HG03159 (cell line): ENCODE measurements around the gene RAB11B.
"Not testable (repeated sequence)": the region's sequence is repeated elsewhere in the genome, so short reads cannot be mapped to it uniquely, and the experiment has no call there.

Source experiments
- ATAC-seq: cut with Tn5 transposase; IDR thresholded peaks from one replicate; pipeline ENCODE4 v1.9.1; 2021; ENCODE audit warnings: mild to moderate bottlenecking, moderate library complexity; ENCODE audit not compliant: unreplicated experiment

Gene RAB11B

GRCh38 chr19:8425331-8425730 lies 35.2 kb downstream of the RAB11B start:
- not testable (repeated sequence) for ATAC-seq

- no peak for ATAC-seq
Measured at GRCh38 chr19:8426283-8426682, 36.1 kb downstream of the RAB11B start.

- no peak for ATAC-seq
Measured at GRCh38 chr19:8429044-8429443, 38.9 kb downstream of the RAB11B start.

DNA sequence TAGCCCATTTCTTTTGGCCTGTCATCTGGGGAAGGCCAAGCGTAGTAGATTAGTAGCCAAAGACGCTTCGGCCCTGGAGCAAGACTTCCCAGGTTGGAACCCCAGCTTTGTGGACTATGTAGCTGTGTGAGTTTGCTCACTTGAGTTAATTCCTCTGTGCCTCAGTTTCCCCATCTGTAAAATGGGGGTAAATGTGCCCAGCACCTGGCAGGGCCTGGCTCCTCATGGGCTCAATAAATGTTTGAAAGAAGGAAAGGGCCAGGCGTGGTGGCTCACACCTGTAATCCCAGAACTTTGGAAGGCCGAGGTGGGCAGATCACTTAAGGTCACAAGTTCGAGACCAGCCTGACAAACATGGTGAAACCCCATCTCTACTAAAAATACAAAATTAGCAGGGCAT lies 39.7 kb downstream of the RAB11B start:
- no peak for ATAC-seq

GRCh38 chr19:8430650-8431049 lies 40.5 kb downstream of the RAB11B start:
- ATAC-seq = no peak

- no peak for ATAC-seq
Measured at GRCh38 chr19:8438236-8438635, 48.1 kb downstream of the RAB11B start.

GRCh38 chr19:8441725-8442544 lies 51.8 kb downstream of the RAB11B start:
- ATAC-seq = no peak

DNA sequence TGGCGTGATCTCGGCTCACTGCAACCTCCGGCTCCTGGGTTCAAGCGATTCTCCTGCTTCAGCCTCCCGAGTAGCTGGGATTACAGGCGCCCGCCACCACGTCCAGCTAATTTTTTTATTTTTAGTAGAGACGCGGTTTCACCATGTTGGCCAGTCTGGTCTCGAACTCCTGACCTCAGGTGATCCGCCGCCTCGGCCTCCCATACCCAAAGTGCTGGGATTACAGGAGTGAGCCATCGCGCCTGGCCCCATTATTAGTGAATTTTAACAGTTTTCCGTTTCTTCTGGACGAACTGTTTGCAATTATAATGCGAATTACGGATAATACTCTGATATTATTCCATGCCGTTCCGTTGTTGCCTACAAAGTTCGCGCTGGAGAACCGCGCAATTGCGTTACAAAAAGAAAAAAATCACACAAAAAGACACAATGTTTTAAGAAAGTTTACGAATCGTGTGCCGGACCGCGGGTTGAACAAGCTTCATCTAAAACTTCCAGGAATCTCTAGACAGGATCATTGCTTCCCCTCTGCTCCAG lies 54.0 kb downstream of the RAB11B start:
- not testable (repeated sequence) for ATAC-seq

- peak; percentile 86 for ATAC-seq
Measured at GRCh38 chr19:8444677-8445487, 54.7 kb downstream of the RAB11B start, which contains the start of gene HNRNPM. Gene HNRNPM (plus strand): TSS chr19:8444975. CDS start chr19:8444999, 24 bp downstream.

DNA sequence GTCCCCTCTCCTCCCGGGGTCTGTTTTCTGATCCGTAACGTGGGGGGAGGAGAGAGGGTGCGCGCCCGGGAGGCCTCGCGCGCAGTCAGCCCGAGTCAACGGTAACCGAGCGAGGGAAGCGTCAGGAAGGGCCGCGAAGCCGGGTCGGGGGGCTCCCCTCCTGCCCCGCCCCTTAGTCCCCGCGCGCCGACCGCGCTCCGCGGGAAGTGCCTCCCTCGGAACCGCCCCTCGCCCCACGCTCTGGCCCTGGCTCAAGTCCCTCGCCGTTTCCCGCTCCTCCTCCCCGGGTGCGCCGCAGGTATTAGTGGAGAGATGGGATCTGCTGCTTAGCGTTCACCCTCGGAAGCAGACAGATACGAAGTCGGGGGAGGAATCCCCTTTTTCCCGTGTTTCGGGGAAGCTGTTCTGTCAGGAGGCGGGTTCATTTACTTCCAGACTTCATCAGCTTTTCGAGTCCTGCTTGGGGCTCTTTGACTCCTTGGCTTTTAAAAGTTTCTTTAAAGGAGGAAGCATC lies 55.4 kb downstream of the RAB11B start:
- peak; percentile 32 for ATAC-seq

DNA sequence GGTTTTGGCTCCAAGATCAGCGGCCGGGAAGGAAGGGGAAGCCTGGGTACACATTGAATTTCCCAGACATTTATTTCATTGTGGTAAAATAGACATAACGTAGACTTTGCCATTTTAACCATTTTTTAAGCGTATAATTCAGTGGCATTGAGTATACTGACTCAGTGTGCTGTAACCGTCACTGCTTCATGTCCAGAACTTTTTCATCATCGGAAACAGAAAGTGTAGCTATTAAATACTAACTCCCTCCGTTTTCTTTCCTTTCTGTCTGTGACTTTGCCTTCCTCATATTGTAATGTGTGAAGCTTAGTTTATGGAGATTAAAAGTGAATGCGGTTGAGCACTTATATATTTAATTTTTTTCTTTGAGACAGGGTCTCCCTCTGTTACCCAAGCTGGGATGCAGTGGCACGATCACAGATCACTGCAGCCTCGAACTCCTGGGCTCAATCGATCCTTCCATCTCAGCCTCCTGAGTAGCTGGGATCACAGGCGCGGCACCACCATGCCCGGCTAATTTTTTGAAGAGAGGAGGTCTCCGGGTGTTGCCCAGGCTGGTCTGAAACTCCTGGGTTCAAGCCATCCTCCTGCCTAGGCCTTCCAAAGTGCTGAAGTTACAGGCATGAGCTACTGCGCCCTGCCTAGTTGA lies 56.0 kb downstream of the RAB11B start:
- ATAC-seq = no peak

DNA sequence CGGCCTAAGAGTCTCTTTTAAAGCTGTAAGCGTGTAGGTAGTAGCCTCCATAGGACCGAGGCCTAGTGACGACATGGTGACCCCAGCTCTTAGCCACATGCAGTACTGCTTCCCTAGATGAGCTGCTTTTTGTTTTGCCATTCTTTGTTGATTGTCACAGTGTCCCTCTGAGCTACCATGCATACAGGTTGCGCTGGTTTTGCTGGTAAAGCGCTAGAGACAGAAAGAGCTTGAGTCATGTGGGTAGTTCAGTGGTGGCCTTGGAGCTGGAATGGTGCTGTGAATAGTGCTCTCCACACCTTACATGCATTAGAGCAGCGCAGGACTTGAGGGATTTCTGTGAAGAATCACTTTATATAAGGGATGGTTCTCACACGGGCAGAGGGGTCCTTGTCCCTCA lies 59.7 kb downstream of the RAB11B start:
- ATAC-seq = no peak

GRCh38 chr19:8451377-8451776 lies 61.2 kb downstream of the RAB11B start:
- no peak for ATAC-seq

DNA sequence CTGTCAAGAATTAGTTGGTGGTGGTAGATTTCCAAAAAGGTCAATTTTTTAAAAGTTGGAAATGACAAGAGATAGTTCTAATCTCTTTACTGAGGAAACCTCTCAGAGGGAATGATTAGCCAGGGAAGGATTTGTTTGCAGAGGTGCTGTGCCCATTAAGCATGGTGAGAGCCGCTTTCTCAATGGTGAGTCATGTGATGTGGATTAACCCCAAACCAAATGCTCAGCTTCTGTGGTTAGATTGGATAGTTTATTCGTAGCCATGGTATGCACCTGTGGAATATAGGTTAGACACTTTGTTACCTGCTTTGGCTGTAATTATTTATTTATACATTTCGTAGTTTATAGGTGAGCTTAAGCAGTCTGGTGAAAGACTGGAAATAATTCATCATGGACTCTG lies 61.7 kb downstream of the RAB11B start:
- ATAC-seq = no peak

DNA sequence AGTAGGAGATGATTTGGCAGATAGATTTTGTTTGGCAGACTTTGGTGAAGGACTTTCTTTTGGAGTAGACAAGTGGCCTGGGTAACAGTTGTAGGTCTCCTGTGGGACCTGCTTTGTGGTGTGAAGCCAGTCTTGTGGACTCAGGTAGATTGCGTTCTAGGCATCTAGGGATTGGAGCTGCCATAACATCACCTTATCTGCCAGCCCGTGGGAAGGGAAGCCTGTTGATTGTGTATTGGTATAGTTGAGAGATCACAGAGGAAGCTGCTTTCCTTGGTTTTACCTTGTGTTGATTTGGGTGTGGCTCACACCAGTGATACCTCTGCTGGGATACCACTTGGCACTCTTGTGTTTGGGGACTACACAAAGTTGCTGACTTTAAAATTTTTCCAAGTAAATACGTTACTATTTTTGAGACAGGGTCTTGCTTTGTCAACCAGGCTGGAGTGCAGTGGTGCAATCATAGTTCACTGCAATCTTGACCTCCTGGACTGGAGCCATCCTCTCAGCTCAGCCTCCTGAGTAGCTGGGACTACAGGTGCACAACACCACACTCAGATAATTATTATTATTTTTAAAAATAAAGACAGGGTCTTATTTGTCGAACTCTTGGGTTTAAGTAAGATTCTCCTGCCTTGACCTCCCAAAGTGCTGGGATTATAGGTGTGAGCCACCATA lies 62.4 kb downstream of the RAB11B start:
- no peak for ATAC-seq

DNA sequence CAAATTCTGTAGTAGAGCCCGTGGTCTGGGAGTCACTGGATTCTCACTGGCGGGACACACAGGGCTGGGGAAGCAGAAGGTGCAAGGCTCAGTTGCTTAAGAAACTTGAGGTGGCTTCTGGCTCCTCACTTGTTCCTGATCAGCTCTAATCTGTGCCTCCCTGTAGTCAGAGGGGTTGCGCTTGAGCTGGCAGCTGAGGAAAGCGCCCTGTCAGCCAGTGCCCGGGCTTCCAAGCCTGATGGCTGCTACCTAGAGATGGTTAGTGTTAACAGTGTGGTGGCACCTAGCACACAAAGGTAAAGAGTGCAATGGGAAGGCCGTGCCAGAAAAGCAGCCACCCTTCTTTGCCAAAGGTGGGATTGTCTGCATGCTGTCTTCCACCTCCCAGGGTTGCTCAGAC lies 63.5 kb downstream of the RAB11B start:
- ATAC-seq = no peak
